ENCODE measurements around the gene HNF4A. TPM values are rescaled to one million over a fixed set of nuclear protein-coding genes. Genes with fewer than 3 reads are reported as not detected.

HNF4A gene
- total RNA-seq, 2 experiments from 2014 or later, result not detected

DNA sequence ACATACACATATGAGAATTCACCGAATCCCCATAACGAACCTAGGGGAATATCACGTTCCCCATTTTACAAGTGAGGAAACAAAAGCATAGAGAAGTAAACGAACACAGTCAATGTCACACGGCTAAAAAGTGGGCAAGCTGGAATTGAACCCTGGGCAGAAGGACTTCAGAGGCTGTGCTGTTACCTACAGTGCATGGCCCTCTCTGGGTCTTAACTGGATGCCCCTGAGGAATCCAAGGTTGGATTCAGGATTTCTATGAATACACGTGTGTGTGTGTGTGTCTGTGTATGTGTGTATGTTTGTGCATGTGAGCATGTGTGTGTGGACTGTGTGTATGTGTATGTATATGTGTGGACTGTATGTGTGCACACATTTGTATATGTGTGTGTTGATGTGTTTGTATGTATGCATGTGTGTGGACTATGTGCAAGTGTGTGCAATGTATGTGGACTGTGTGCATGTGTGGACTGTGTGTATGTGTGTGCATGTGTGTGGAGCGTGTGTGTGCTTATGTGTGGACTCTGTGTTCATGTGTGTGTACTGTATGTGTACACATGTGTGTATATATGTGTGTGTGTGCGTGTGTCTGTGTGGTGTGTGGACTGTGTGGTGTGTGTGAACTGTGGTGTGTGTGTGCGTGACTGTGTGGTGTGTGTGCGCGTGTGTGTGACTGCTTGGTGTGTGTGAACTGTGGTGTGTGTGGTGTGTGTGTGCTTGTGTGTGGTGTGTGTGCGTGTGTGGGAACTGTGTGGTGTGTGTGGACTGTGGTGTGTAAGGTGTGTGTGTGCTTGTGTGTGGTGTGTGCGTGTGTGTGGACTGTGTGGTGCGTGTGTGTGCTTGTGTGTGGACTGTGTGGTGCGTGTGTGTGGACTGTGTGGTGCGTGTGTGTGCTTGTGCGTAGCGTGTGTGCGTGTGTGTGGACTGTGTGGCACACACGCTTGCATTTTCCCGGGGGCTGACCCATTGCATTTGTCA is 49.0 kb downstream of the HNF4A start:
- CTCF ChIA-PET, result no interaction called here
- Mint-ChIP-seq H3K27me3 (ENCODE audit: low read depth) (peaks cover 2% of the 10 kb centered on the region), H3K4me3 (no peak overlapping the region), H3K27ac (no peak overlapping the region), H3K9me3 (ENCODE audit: insufficient read depth) (no peaks in the 10 kb centered on the region), H3K4me1 (ENCODE audit: low read depth) (no peaks in the 10 kb centered on the region), H3K36me3 (ENCODE audit: low read depth) (no peaks in the 10 kb centered on the region)
- POLR2A ChIA-PET, result no interaction called here
- DNase-seq (no peak), ATAC-seq (no peak)

GRCh38 chr20:44405257-44405656 is 49.8 kb downstream of the HNF4A start:
- CTCF ChIA-PET, result no interaction called here
- Mint-ChIP-seq H3K27ac (no peak overlapping the region), H3K27me3 (ENCODE audit: low read depth) (no peaks in the 10 kb centered on the region)

DNA sequence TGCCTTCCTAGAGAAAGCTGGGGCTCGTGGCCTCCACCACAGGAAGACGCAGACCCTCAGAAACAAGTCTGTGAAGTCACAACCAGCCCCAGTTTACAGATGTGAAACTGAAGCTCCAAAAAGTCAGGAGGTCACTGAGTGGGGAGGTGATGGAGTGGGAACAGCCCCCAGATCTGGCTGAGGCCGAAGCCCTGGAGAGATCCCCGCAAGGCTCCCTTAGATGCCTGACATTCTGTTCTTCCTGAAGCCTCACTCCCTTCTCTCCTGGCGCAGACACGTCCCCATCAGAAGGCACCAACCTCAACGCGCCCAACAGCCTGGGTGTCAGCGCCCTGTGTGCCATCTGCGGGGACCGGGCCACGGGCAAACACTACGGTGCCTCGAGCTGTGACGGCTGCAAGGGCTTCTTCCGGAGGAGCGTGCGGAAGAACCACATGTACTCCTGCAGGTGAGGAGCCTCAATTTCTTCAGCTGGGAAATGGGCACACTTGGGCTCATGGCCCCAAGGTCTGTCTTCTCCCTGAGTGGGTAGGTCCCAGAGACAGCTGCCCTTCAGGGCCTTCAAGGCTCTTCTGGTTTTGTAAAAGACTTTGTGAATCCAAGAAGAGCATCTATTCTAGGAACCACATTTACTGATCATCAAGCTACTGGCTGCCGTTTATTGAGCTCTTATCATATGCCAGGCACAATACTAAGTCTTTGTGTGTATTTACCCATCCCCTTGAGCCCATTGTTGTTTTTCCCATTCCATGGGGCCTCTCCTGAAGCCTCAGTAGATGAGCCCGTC is 50.5 kb downstream of the HNF4A start:
- Mint-ChIP-seq H3K27me3 (ENCODE audit: low read depth) (no peaks in the 10 kb centered on the region), H3K36me3 (ENCODE audit: low read depth) (no peaks in the 10 kb centered on the region), H3K27ac (no peak overlapping the region), H3K4me1 (ENCODE audit: low read depth) (no peaks in the 10 kb centered on the region), H3K9me3 (ENCODE audit: insufficient read depth) (no peaks in the 10 kb centered on the region), H3K4me3 (no peak overlapping the region)
- CTCF ChIA-PET, result no interaction called here
- no peak for ATAC-seq
- no peak for DNase-seq
- POLR2A ChIA-PET, result no interaction called here

More at GRCh38 chr20:44405257-44405656, 49.8 kb downstream of the HNF4A start:
- no peak for ATAC-seq
- no peaks in the 10 kb centered on the region for H3K9me3 Mint-ChIP-seq (ENCODE audit: insufficient read depth)
- DNase-seq, result no peak
- POLR2A ChIA-PET, result no interaction called here
- H3K4me3 Mint-ChIP-seq, result no peak overlapping the region
- no peaks in the 10 kb centered on the region for H3K4me1 Mint-ChIP-seq (ENCODE audit: low read depth)
- H3K36me3 Mint-ChIP-seq (ENCODE audit: low read depth), result no peaks in the 10 kb centered on the region

DNA sequence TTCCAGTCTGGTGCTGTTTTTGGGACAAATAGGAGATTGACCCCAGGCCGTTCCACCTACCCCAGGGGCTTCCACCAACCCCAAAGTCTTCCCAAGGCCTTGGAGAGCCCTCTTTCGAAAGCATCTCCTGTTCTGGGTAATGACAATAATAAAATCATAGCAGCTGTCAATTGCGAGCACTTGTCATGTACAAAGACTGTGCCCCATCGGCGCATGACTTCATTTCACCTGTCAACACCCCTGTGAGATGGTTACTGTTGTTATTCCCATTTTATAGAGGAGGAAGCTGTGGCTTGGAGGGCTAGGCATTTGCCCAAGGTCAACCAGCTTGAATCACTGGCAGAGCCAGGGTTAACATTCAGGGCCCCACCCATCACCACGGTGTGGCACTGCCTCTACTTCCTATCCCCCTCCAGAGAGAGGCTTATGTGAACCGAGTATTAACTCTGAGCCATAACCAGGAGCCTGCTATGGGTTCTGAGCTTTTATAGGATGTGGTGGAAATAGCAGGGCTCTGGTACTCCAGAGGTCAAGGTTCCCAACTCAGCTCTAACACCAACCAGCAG is 51.2 kb downstream of the HNF4A start:
- H3K9me3 Mint-ChIP-seq (ENCODE audit: insufficient read depth), result no peaks in the 10 kb centered on the region
- no peak overlapping the region for H3K27ac Mint-ChIP-seq
- ATAC-seq (no peak), DNase-seq (no peak)
- no peaks in the 10 kb centered on the region for H3K4me1 Mint-ChIP-seq (ENCODE audit: low read depth)
- CTCF ChIA-PET, result no interaction called here
- H3K4me3 Mint-ChIP-seq, result no peak overlapping the region
- H3K36me3 Mint-ChIP-seq (ENCODE audit: low read depth), result no peaks in the 10 kb centered on the region
- H3K27me3 Mint-ChIP-seq (ENCODE audit: low read depth), result no peaks in the 10 kb centered on the region
- POLR2A ChIA-PET, result no interaction called here

GRCh38 chr20:44407402-44408184 is 52.1 kb downstream of the HNF4A start:
- Mint-ChIP-seq H3K27ac (no peak overlapping the region), H3K27me3 (ENCODE audit: low read depth) (peaks cover 7% of the 10 kb centered on the region), H3K9me3 (ENCODE audit: insufficient read depth) (no peaks in the 10 kb centered on the region), H3K4me1 (ENCODE audit: low read depth) (no peaks in the 10 kb centered on the region), H3K4me3 (no peak overlapping the region), H3K36me3 (ENCODE audit: low read depth) (no peaks in the 10 kb centered on the region)
- POLR2A ChIA-PET, result no interaction called here
- CTCF ChIA-PET, result interaction anchor here (1.7 kb wide), 1 partner anchor 203 kb away, joined by 5 read pairs; no protein-coding TSS in a partner anchor
- no peak for ATAC-seq
- no peak for DNase-seq

DNA sequence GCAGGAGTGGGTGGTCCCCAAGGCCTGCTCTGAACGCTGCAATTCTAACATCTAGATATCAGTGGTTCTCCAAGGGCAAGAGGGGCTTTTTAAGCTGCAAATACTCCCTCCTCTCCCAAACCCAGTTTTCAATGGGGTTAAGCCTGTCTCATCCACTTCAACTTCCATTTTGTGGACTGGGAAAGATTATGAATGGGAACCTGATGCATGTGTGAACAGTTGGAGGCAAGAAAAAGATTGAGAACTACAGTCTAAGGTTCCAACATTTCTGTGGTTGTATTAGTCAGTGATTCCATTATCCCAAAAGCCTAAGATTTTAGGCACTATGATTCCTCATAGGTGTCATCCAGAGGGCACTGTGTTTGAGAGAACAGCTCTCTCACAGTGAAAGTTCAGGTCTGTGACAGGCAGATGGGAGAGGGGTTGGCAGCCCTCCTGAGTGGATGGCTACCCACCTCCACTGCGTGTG is 53.7 kb downstream of the HNF4A start:
- peaks cover 7% of the 10 kb centered on the region for H3K27me3 Mint-ChIP-seq (ENCODE audit: low read depth)
- no peaks in the 10 kb centered on the region for H3K4me1 Mint-ChIP-seq (ENCODE audit: low read depth)
- no peak for DNase-seq
- H3K9me3 Mint-ChIP-seq (ENCODE audit: insufficient read depth), result no peaks in the 10 kb centered on the region
- H3K4me3 Mint-ChIP-seq, result no peak overlapping the region
- no peak overlapping the region for H3K27ac Mint-ChIP-seq
- no peaks in the 10 kb centered on the region for H3K36me3 Mint-ChIP-seq (ENCODE audit: low read depth)
- POLR2A ChIA-PET, result no interaction called here
- CTCF ChIA-PET, result interaction anchor here (1.7 kb wide), 1 partner anchor 201 kb away, joined by 5 read pairs; no protein-coding TSS in a partner anchor
- no peak for ATAC-seq

- no peaks in the 10 kb centered on the region for H3K4me1 Mint-ChIP-seq (ENCODE audit: low read depth)
These were observed 55.1 kb downstream of the HNF4A start for GRCh38 chr20:44410583-44411019.

GRCh38 chr20:44411020-44411756 is 55.7 kb downstream of the HNF4A start:
- H3K27me3 Mint-ChIP-seq (ENCODE audit: low read depth), result peaks cover 7% of the 10 kb centered on the region
- no peaks in the 10 kb centered on the region for H3K4me1 Mint-ChIP-seq (ENCODE audit: low read depth)
- H3K9me3 Mint-ChIP-seq (ENCODE audit: insufficient read depth), result no peaks in the 10 kb centered on the region
- H3K27ac Mint-ChIP-seq, result no peak overlapping the region
- no peak for ATAC-seq
- DNase-seq, result no peak
- ChIA-PET POLR2A (no interaction called here), CTCF (no interaction called here)
- H3K36me3 Mint-ChIP-seq (ENCODE audit: low read depth), result no peaks in the 10 kb centered on the region
- H3K4me3 Mint-ChIP-seq, result no peak overlapping the region

More at GRCh38 chr20:44410583-44411019, 55.1 kb downstream of the HNF4A start:
- no peaks in the 10 kb centered on the region for H3K9me3 Mint-ChIP-seq (ENCODE audit: insufficient read depth)
- no peak overlapping the region for H3K4me3 Mint-ChIP-seq
- DNase-seq (no peak), ATAC-seq (no peak)
- no peak overlapping the region for H3K27ac Mint-ChIP-seq
- H3K27me3 Mint-ChIP-seq (ENCODE audit: low read depth), result peaks cover 7% of the 10 kb centered on the region
- CTCF ChIA-PET, result no interaction called here
- POLR2A ChIA-PET, result no interaction called here
- H3K36me3 Mint-ChIP-seq (ENCODE audit: low read depth), result no peaks in the 10 kb centered on the region

- peaks cover 9% of the 10 kb centered on the region for H3K27me3 Mint-ChIP-seq (ENCODE audit: low read depth)
- no peaks in the 10 kb centered on the region for H3K9me3 Mint-ChIP-seq (ENCODE audit: insufficient read depth)
- H3K4me3 Mint-ChIP-seq, result no peak overlapping the region
- H3K4me1 Mint-ChIP-seq (ENCODE audit: low read depth), result no peaks in the 10 kb centered on the region
- no peaks in the 10 kb centered on the region for H3K36me3 Mint-ChIP-seq (ENCODE audit: low read depth)
- DNase-seq (no peak), ATAC-seq (no peak)
- H3K27ac Mint-ChIP-seq, result no peak overlapping the region
- POLR2A ChIA-PET, result no interaction called here
- CTCF ChIA-PET, result no interaction called here
These were observed 56.4 kb downstream of the HNF4A start for GRCh38 chr20:44411757-44412401.

DNA sequence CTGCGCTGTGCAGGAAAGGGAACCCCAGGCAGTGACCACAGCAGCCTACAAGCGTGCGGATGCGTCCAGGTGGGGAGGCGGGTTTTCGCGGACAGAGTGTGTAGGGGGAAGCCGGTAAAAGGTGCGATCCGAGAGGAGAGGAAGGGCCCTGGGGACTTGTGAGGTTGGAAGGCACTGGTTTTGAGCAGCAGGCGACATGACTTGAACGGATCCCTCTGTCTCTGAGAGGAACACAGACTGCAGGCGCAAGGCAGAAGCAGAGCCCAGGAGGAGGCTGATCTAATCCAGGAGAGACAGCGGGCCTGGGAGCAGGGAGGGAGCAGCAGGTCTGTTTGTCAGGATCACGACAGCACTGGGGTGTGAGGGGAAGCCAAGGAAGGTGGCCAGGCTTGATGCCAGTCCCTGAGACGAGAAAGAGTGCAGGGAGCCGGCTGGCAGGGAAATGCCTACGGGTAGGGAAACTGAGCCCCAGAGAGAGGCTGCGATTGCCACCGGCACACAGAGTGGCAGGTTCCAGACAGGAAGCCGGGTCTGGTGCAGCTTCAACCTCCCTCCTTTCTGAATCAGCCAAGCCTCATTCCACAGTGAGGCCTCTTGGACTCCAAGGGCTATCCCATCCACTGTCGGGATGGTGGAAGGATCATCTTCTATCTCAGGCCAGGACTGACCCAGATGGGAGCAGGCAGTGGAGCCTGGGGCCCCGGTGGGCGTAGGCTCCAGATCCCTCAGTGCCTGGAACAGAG is 57.1 kb downstream of the HNF4A start:
- H3K9me3 Mint-ChIP-seq (ENCODE audit: insufficient read depth), result no peaks in the 10 kb centered on the region
- no peaks in the 10 kb centered on the region for H3K36me3 Mint-ChIP-seq (ENCODE audit: low read depth)
- no peak overlapping the region for H3K27ac Mint-ChIP-seq
- DNase-seq, result no peak
- no peaks in the 10 kb centered on the region for H3K4me1 Mint-ChIP-seq (ENCODE audit: low read depth)
- H3K4me3 Mint-ChIP-seq, result no peak overlapping the region
- ATAC-seq, result no peak
- ChIA-PET POLR2A (no interaction called here), CTCF (no interaction called here)
- H3K27me3 Mint-ChIP-seq (ENCODE audit: low read depth), result peaks cover 10% of the 10 kb centered on the region
